Activated T-helper 9 cell treated with anti-CD3 and anti-CD28 coated beads, Interleukin-2, amount 50 U/mL, for 16 hours (primary cell): Measurements from ENCODE around the gene TRPM5.

Experiments used
- DNase-seq: peaks from one replicate; pipeline ENCODE4 v3.0.0-alpha.2; 2020; ENCODE audit warnings: low read depth

Gene TRPM5

DNA sequence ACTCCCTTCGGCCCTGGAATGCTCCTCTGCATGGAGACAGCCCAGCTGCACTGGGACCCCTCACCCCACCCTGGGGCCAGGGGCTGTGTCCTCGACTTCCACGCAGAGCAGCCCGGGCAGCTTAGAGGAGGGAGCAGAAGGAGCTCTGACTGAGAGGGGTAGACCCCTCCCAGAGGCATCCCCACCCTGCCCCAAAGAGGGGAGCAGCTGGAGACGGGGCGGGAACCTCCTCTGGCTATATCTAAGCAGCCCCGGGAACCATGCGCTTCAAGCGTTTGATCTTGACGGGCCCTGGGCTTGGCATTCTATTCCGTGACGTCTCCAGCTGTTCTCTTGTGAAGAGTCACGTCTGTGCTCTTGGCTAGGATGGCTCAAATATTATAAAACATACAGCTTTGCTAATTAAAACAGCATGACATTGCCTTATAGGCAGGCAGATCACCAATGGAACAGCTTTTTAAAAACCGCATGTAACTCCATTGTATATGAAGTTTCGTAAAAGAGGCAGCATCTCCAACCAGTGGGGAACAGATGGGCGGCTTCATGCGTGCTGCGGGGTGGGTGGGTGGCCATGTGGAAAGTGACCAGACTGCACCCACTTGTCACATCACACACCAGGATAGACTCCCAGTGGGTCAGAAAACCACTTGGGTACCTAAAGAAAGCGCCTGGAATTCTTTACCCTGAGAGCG, 8.2 kb upstream of the TRPM5 start:
- no peak for DNase-seq

DNA sequence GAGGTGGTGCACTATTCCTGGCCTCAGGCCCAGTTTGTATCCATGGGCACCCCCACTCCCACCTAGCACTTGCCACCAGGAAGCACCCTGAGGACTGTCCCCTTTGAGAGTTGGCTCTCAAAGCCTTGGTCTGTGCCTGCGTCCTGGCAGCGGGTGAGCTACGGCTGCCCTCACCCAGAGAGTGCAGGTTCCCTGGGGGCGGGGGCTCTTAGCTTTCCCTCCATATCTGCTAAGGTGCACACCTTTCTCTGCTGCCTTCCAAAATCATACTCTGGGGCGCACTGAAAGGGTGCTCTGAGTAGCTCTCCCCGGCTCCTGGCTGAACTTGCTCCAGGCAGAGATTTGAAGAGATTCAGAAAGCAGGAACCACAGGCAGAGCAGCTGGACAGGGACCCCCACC, 7.6 kb upstream of the TRPM5 start:
- no peak for DNase-seq

DNA sequence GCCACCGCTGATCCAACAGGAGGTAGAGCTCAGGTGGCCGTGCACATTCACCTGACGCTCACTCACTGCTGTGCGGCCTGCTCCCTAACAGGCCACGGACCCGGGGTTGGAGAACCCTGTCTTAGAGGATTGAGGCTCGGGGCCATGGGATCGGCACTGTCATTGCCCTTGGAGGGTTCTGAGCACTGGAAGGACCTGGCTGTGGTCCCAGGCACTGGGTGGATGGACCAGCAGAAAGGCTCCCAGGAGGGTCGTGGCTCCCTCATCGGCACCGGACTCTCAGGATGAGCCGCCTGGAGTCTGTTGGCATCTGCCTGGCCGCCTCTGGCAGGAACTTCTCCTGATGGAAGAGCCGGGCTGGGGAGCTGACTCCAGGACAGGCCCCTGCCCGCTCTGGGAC, 7.0 kb upstream of the TRPM5 start:
- no peak for DNase-seq

DNA sequence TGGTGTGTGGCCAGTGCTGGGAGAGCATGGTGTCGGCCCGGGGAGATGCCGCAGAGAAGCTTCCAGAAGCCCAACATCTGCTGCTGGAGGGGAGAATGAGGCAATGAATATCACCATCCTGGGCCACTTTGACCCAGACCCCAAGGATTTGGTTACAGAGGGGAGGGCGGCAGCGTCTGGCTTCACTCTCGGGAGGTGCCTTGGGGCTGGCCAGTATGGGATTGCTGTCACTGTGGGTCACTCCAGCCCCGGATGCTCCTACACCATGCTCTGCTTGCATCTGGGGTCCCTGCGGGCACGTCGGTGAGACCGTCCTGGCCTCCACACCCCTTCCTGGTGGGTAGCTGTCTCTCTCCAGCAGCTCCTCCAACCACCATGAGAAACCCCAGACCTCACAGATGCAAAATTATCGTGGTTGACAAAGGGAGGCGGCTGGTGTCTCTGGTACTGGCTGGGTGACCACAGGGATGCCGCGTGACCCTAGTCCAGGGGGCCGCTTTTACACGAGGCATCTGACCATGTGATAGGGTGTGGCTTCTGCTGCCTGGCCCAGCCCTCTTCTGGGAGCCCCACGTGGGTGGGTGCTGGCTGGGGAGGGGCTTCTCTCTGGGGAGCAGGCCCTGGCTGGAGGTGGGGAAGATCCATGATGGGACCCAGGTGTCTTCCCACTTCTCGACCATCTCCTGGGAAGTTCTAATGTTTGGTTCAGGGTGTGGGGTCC, 6.2 kb upstream of the TRPM5 start:
- DNase-seq, result no peak

DNA sequence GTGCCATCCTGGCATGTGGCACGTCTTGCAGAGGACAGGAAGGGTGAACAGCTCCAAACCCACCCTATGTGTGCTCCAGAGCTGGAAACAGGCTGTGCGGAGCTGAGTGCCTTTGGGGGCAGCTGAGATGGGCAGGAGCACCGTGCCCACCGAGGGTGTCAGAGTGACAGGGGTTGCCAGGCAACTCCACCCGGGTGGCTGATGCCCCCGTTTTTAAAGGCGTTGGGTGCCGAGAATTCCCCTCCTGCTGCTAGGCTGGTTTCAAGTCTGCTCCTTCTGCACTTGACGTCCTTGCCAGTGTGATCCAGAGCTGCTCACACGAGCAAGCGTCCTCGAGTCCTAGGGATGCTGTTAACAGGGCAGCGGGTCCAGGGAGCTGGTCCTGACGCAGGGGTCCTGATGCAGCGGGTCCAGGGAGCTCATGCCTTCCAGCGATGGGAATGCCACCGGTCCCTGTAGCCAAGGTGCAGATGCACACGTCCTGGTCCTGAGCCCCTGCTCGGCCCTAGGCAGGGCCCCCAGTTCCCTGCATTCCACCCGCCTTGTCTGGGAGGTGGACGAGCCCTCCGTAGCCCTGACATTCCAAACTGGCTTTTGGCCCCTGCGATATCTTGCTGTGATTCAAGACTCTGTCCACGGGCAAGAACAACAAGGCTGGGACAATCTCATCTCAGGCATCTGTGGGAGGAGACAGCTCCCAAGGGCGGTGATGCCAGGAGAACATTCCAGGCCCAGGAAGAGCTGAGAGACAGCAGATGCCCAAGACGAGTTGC, 5.4 kb upstream of the TRPM5 start:
- no peak for DNase-seq

DNA sequence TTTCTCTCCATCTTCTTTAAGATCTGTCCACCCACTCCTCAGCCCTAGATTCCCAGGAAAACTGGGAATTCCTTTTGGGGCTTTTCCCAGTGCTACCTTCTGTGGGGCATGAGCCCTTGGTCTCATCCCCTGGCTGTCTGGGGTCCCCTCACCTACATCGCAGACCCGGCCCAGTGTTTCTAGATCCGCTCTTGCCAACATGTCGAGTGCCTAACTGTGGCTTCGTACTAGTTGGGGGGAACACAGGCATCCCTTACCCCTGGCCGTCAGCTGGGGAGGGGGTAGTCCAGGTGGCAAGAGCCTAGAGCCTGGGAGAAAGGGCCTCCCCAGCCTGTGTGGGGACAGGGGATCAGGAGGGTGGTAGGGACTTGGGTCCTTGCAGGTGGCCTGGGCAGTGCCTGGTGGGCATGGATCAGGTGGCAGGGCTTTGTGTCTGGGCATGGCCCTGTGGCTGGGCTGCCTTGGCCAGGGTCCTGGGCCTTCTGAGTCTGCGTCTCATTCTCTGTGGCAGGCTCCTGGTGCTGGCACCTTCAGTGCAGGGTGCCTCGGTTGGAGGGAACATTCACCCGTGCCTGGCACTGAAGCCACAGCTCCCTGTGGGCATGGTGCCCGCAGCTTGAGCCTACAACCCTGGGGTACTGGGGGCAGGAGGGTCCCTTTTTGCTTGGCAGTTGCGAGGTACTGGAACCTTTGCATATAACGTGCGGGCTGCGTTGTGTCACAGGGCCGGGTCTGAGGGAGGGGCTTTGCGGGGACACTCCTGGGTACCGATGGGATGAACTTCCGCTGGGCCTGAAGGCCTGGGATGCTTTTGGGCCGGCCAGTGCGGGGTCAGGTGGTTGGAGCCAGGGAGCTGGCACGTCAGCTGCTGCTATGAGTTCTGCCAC, 4.6 kb upstream of the TRPM5 start:
- DNase-seq, result no peak

DNA sequence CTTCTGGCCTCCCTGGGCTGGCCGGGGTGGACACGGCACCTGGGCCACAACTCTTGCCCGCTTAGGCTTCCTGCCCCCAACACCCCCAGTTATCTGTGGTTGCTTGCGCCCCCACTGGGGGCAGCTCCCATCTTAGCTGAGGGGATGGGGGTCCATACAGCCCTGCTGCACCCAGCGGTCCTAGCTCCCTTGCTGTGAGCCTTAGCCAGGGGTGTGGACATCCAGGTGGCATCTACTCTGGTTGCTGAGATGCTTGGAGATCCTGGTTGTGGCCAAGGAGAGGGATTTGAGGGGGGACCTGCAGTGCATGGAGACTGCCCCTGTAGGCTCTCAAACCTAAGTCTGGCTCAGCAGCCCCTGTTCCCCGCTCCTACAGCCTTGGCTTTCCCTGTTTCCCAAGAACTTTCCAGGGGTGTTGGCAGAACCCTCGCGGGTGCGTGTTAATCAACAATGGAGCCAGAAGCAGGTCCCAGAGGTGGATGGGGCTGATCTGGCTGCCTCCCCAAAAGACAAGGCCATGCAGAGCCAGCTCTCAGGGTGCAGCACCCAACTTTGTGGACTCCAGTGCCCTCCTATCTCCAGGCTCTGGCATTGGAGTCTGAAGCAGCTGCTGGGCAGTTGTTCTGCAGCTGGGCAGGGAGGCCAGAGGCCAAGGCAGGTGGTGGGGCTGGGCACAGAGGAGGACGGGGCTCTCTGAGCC, 3.8 kb upstream of the TRPM5 start:
- no peak for DNase-seq

DNA sequence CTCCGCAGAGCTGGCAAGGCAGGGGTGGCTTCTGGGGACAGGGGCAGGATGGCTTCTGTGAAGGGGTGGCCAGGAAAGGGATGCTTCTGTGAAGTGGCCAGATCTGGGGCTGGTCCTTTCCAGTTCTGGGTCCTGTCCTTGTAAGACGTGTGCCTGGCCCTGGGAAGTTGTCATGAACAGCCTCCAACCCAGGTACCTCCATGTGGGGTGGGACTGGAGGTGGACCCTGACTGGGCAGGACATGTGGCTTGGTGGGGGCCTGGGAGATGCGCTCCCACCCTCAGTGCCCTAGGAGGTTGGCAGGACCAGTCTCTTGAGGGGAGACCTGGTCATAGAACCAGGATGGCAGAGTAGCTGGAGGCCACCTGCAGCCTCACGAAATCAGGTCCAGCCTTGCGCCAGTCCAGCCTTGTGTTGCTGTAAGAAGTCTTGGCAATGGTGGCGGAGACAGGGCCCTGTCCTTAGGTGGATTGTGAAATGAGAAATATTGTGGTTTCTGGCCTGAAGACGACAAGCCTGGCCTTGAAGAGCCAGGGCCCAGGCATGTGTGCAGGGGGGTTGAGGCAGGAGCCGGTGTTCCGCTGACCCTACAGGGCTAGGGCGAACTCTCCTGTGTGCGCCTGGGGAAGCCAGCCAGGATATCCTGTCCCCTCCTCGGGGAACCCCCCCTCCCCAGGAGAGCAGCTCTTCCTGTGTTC, 3.1 kb upstream of the TRPM5 start:
- no peak for DNase-seq

DNA sequence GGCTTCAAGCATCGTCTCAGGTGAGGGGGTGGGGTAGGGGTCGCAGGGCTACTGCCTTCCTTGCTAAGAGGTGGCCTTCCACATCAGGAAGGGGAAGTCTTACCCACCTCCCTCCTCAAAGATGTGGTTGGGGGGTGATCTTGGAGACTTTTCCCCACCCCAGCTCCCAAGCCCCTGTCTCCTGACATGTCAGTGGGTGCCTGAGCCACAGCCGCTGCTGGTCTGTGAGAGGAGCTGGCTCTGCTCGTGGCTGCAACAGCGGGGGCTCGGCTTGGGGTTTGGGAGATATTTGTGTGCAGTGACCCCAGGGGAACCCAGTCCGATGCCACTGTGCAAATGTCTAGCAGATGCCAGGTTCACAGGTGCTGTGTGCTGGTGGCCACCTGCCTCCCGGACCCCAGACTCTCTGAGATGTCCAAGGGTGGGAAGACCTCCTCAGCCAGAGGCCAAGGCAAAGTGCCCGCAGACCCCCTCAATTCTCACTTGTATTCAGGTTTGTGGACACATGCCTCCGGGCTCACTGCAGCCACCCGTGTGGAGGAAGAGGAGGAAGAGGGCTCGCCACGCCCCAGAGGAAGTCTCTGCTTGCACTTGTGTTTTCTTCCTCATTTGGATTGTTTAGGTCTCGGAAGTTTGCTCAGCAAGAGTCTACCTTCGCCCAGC, 2.4 kb upstream of the TRPM5 start:
- no peak for DNase-seq

DNA sequence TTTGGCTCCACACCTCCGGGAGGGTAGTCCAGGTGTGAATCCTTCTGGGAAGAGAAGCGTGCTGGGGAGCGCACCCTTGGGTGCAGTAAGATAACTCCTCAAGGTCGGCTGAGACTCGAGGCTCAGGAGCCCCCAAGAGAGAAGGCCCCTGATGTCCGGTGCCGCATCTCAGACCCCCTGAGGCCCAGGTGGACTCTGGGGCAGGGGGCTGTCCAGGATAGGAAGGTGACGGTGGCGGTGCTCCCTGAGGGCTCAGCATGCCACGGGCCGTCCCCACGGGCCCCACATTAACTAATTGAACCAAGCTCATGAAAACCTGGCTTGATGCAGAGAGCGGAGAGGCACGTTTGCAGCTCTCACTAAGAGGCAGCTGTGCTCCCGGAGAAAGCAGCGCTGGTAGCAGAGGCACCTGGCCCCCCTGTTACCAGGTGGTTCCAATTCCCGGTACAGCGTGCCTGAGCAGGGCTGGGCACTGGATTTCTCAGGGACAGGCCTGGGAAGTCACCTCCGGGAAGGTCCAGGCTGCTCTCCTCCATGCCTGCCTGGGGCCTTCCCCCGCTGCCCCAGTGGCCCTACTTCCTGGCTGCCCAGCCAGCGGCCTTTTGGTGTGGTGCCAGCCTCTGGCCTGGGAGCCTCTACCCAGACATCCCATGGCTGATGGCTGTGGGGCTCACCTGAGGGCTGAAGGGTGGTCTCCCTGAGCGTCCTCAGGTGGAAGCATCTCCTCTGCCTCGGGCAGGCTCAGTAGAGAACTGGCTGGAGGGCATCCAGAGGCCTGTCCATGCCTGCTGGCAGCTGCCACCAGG, 1.6 kb upstream of the TRPM5 start:
- DNase-seq, result no peak

DNA sequence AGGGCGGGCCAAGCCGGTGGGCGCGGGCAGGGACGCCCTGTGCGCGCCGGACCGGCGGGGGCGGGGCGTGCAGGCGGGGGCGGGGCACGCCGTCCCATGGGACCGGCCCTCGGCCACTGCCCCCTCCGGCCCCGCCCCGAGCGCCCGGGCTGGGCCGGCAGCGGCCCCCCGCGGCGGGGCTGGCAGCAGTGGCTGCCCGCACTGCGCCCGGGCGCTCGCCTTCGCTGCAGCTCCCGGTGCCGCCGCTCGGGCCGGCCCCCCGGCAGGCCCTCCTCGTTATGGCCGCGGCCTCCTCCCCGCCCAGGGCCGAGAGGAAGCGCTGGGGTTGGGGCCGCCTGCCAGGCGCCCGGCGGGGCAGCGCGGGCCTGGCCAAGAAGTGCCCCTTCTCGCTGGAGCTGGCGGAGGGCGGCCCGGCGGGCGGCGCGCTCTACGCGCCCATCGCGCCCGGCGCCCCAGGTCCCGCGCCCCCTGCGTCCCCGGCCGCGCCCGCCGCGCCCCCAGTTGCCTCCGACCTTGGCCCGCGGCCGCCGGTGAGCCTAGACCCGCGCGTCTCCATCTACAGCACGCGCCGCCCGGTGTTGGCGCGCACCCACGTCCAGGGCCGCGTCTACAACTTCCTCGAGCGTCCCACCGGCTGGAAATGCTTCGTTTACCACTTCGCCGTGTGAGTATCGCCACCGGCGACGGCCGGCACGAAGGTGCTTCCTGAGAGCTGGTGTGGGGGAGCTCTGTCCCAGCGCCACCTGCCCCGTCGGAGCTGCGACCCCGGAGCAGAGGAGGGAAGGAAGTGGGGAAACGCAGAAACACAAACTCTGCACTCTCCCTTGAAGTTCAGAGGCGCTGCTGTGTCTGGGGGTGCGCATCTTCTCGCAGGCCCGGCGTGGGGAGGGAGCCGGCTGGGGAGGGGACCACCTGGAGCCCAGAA, 769 bp upstream of the TRPM5 start, which contains the start of gene KCNQ1:
Gene KCNQ1 (plus strand): TSS at position 188 of the 925 bp plus-strand sequence. CDS start 91 bp downstream, at position 279.
- DNase-seq, result no peak

DNA sequence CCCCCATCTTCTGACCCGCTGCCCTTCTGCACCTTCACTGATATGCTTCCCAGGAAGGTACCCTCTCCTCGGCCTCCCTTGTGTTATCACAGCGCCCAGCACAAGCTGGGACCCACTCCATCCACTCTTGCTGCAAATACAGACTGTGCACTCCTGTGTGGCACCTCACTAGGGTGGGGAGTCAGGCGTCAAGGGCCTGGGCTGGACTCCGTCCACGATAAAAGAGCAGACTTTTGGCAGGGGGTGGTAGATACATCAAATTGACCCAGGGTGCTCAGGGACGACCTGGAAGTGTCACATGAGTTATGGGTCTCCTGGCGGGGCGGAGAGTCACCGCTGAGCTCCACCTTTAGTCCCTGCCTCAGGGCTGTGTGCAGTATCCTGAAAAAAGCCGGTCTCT, 908 bp downstream of the TRPM5 start:
- DNase-seq, result no peak

DNA sequence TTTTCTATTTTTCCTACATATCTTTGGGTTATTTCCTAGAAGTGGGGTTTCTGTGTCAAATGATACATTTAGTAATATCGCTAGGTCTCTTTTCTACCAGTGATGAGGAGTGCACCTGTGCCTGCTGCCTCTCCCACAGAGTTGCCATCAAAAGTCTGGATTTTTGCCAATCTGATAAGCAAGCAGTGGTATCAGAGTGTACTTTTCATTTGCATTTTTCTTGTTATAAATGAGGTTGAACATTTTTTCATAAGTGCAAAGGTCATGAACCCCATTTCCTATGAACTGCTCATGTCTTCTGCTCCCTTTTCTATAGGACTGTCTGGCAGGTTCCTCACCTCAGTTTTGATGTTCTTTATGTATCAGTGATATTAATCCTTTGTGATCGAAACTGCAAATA, 1.7 kb downstream of the TRPM5 start:
- DNase-seq, result no peak

DNA sequence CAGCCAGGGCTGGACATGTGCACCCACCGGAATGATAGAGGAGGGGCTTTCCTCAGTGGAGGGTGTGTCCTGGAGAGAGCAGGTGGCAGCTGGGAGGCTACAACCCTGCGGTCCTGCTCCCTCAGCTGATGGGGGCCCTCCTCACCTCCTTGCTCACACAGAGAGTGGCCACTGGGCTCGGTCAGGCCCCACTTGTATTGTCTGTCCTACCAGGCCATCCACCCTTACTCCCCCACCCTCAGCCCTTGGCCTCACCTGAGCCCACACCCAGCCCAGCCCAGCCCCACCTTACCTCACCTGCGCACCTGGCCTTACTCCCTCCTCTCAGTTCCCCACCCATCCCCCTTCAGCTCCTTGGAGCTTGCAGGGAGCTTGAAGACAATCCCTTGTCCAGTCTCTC, 3.1 kb downstream of the TRPM5 start:
- DNase-seq, result no peak

DNA sequence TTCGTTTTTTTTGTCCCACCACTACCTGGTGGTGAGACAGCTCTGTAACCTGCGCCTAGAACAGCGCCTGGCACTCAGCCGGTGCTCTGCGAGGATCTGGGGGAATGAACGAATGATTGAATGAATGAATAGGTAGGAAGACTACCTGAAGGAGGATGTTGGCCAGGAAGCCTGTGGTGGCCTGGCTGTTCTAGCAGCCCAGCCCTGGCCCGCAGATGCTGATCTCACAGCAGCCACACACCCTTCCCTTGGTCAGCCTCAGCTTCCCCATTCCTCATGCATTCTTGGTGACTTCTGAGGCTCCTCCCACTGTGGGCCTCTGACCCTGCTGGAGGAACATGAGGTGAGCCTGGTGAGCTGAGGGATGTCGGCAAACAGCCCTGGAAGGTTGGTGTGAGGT, 3.7 kb downstream of the TRPM5 start:
- no peak for DNase-seq

DNA sequence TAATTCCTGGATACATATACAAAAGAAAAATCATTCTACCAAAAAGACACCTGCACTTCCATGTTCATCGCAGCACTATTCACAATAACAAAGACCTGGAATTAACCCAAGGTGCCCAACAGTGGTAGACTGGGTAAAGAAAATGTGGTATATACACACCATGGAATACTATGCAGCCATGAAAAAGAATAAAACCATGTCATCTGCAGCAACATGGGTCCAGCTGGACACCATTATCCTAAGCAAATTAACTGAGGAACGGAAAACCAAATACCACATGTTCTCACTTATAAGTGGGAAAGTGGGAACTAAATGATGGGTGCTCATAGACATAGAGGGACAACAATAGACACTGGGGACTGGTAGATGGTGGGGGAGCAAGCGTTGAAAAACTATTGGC, 4.5 kb downstream of the TRPM5 start:
- DNase-seq, result no peak

DNA sequence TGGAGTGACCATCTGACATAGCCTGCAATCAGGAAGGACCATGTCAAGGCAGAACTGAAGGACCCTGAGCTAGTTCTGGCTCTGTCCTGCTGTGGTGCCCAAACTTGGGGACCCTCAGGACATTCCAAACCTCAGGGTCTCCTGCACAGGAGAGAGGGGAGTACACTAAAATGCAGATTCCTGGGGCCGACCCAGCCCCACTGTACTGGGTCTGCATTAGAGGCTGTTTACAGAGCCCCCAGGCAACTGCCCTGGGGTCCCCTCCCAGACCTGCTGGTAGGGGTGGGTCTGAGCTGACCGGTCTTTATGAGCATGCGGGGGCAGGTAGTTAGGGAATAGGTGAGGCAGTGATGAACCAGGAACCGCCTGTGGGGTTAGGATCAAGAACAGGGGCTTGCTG, 6.8 kb downstream of the TRPM5 start:
- DNase-seq, result no peak

DNA sequence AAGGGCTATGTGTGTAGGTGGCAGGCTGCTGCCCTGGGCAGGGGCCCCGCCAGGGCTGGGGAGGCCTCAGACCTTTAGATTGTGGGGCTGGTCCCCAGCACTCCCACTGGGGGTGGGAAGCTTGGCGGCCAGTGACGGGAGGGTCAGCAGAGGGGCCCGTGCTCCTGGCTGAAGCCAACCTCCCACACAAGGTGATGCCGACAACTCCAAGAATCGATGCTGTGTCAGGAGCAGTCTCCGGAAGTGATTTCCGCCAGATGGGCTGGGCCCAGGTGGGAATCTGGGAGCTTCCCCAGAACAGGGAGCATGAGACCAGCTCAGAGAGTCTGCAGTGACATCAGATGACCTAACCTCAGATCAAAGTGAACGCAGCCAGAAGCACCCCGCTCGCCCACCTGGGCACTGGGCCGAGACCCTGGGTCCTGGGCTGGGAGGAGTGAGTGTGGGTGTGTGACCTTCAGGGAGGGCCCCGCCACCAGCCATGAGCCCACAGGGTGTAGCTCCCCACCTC, 7.7 kb downstream of the TRPM5 start:
- no peak for DNase-seq
